B cell (primary cell): ENCODE results near the gene LHFPL6.

ENCODE experiments used
- CTCF ChIP-seq: fragments of 200-600 bp; IDR thresholded peaks from one replicate; pipeline ENCODE4 v1.8.0; 2022; ENCODE audit warnings: antibody characterized with exemption, mild to moderate bottlenecking
- EZH2 ChIP-seq: IDR thresholded peaks from 2 replicates; pipeline ENCODE4 v1.6.1; 2012; ENCODE audit warnings: borderline replicate concordance, low read depth, mild to moderate bottlenecking, moderate library complexity, low read length; ENCODE audit not compliant: insufficient read depth, poor library complexity, severe bottlenecking

GRCh38 chr13:39599012-39599411, 4.0 kb downstream of the LHFPL6 start:
- TF ChIP-seq CTCF: no peak
- TF ChIP-seq EZH2: no peak
